HCT116 (cell line): ENCODE data around the gene ZFHX2. TPM values are rescaled to one million over a fixed set of nuclear protein-coding genes. Genes with fewer than 3 reads are reported as not detected.
A peak's percentile ranks its signal among the peaks of the same experiment; 100 is the strongest.

Experiments used
- ATAC-seq: fragments of 200-7000 bp; cut with Tn5 transposase; 2 replicates; pipeline ENCODE4 v1.9.1; 2020; ENCODE audit warnings: mild to moderate bottlenecking, moderate library complexity
- BruUV-seq: library from RNA; stranded (reverse); fragments of 400-500 nt; replicated peaks from 2 replicates; lab custom pipeline; 2021; lab: Mats Ljungman, UMichigan
- CTCF ChIA-PET: fragments of 300-600 bp; sonication (Branson Sonifier 250); formaldehyde crosslinking; loops from one replicate; lab custom pipeline; 2021; ENCODE audit warnings: antibody characterized with exemption; lab: Charles Lee
- POLR2A ChIA-PET: fragments of 300-600, 350-600 bp; sonication (Branson Sonifier 250); formaldehyde crosslinking; loops from one replicate; lab custom pipeline; 2021; ENCODE audit warnings: antibody characterized with exemption; lab: Charles Lee
- RAD21 ChIA-PET, 2 experiments: fragments of 300-600 bp; sonication (Branson Sonifier 250); formaldehyde crosslinking; loops; one replicate each; lab custom pipeline; 2023; ENCODE audit warnings: low total read pairs in 2 of 2; ENCODE audit not compliant: uncharacterized antibody in 2 of 2, unreplicated experiment in 2 of 2, low non-redundant PET in 1 of 2; lab: Charles Lee
- DNase-seq: peaks from one replicate; pipeline ENCODE4 v3.0.0-alpha.2; 2010; ENCODE audit warnings: low read depth, low spot score
- H2AFZ ChIP-seq: fragments of 200-600 bp; shearing (Covaris generic), sonication (generic); 2 replicates; pipeline ENCODE4 v1.6.1; 2017; ENCODE audit warnings: low read depth, mixed run types, mixed read lengths, antibody characterized with exemption, low read length; ENCODE audit not compliant: poor library complexity, severe bottlenecking
- H3K27ac ChIP-seq: 2 replicates; pipeline ENCODE4 v1.5.1; 2012; ENCODE audit warnings: low read depth, low read length
- H3K27me3 ChIP-seq: fragments of 200-600 bp; sonication (generic); 2 replicates; pipeline ENCODE4 v1.6.1; 2016; ENCODE audit warnings: mixed run types, low read length, mixed read lengths; ENCODE audit not compliant: insufficient read depth
- H3K36me3 ChIP-seq, 2 experiments: fragments of 200-500 bp in 1 of 2; fragments of 200-600 bp in 1 of 2; sonication (Bioruptor generic) in 1 of 2; sonication (generic) in 1 of 2; 2 replicates each; pipeline versions ENCODE4 v1.5.1 to v1.6.1; 2014 to 2016; ENCODE audit warnings: low read length in 2 of 2, inconsistent platforms in 1 of 2, mixed read lengths in 1 of 2, mixed run types in 1 of 2; ENCODE audit not compliant: insufficient read depth in 2 of 2, control insufficient read depth in 1 of 2
- H3K4me1 ChIP-seq, 2 experiments: fragments of 200-600 bp in 1 of 2; sonication (generic) in 1 of 2; 2 replicates each; pipeline versions ENCODE4 v1.5.1 to v1.6.1; 2012 to 2017; ENCODE audit warnings: low read length in 2 of 2, inconsistent platforms in 1 of 2, mild to moderate bottlenecking in 1 of 2, mixed read lengths in 1 of 2, mixed run types in 1 of 2, moderate library complexity in 1 of 2; ENCODE audit not compliant: insufficient read depth in 2 of 2, control insufficient read depth in 1 of 2
- H3K4me2 ChIP-seq: fragments of 200-600 bp; sonication (generic); 2 replicates; pipeline ENCODE4 v1.6.1; 2017; ENCODE audit warnings: mixed run types, low read length, mixed read lengths
- H3K4me3 ChIP-seq, 2 experiments: fragments of 200-600 bp in 1 of 2; sonication (generic) in 1 of 2; replicated peaks in 1 of 2; 2 replicates each; pipeline ENCODE4 v1.5.1; 2011 to 2016; ENCODE audit warnings: low read length in 2 of 2, control low read depth in 1 of 2, low read depth in 1 of 2, mild to moderate bottlenecking in 1 of 2, mixed read lengths in 1 of 2, mixed run types in 1 of 2
- H3K79me2 ChIP-seq: fragments of 200-600 bp; sonication (generic); 2 replicates; pipeline ENCODE4 v1.6.1; 2017; ENCODE audit warnings: mild to moderate bottlenecking, mixed run types, low read length, moderate library complexity, mixed read lengths; ENCODE audit not compliant: insufficient read depth
- H3K9ac ChIP-seq: fragments of 200-600 bp; sonication (generic); 2 replicates; pipeline ENCODE4 v1.6.1; 2016; ENCODE audit warnings: low read length, mixed read lengths
- H3K9me2 ChIP-seq: fragments of 200-600 bp; sonication (generic), shearing (Covaris generic); 2 replicates; pipeline ENCODE4 v1.6.1; 2017; ENCODE audit warnings: mixed run types, mild to moderate bottlenecking, moderate library complexity; ENCODE audit not compliant: insufficient read depth
- H3K9me3 ChIP-seq, 2 experiments: fragments of 200-500 bp in 1 of 2; fragments of 200-600 bp in 1 of 2; sonication (Bioruptor generic) in 1 of 2; sonication (generic) in 1 of 2; 2 replicates each; pipeline ENCODE4 v1.6.1; 2014 to 2017; ENCODE audit warnings: low read length in 2 of 2, mixed read lengths in 2 of 2, inconsistent platforms in 1 of 2, low read depth in 1 of 2, mild to moderate bottlenecking in 1 of 2, mixed run types in 1 of 2, moderate library complexity in 1 of 2; ENCODE audit not compliant: control insufficient read depth in 1 of 2, insufficient read depth in 1 of 2
- H4K20me1 ChIP-seq: fragments of 200-600 bp; sonication (generic), shearing (Covaris generic); 2 replicates; pipeline ENCODE4 v1.6.1; 2017; ENCODE audit warnings: mixed run types, mild to moderate bottlenecking, moderate library complexity; ENCODE audit not compliant: insufficient read depth
- CEBPB ChIP-seq: IDR thresholded peaks from 2 replicates; pipeline ENCODE4 v1.6.1; 2012; ENCODE audit warnings: low read depth
- EZH2 ChIP-seq: fragments of 200-600 bp; sonication (generic); IDR thresholded peaks from 2 replicates; pipeline ENCODE4 v1.6.1; 2017; ENCODE audit warnings: antibody characterized with exemption, mixed run types
- EZH2phosphoT487 ChIP-seq: fragments of 200-600 bp; IDR thresholded peaks from 2 replicates; pipeline ENCODE4 v1.6.1; 2018; ENCODE audit warnings: antibody characterized with exemption, borderline replicate concordance
- POLR2A ChIP-seq: IDR thresholded peaks from 2 replicates; pipeline ENCODE4 v1.7.0; 2011; ENCODE audit warnings: borderline replicate concordance; ENCODE audit not compliant: insufficient read depth, insufficient read length; ENCODE audit errors: extremely low read depth
- POLR2AphosphoS5 ChIP-seq: IDR thresholded peaks from 2 replicates; pipeline ENCODE4 v1.6.1; 2011; ENCODE audit warnings: mild to moderate bottlenecking, low read depth, low read length, moderate library complexity
- YY1 ChIP-seq: IDR thresholded peaks from 2 replicates; pipeline ENCODE4 v1.6.1; 2011; ENCODE audit warnings: low read length, low read depth, moderate library complexity, mild to moderate bottlenecking; ENCODE audit not compliant: insufficient replicate concordance; ENCODE audit errors: extremely low read depth
- intact Hi-C: fragments of 100-400 bp; cut with micrococcal nuclease; formaldehyde crosslinking; loops from 2 replicates; pipeline ENCODE4 v1.10.0; 2022
- total RNA-seq: library from RNA; stranded (reverse); gene quantifications from one replicate; pipeline ENCODE4 v1.2.1, GENCODE V29; 2021; ENCODE audit not compliant: unreplicated experiment
- TF ChIP-seq, protein P1 (sequence below), 3 experiments: fragments of 200-600 bp in 1 of 3; sonication (generic) in 1 of 3; IDR thresholded peaks in 2 of 3; conservative IDR thresholded peaks in 1 of 3; 2 replicates each; pipeline ENCODE4 v1.5.1; 2012 to 2017; ENCODE audit warnings: low read depth in 2 of 3, low read length in 2 of 3, antibody characterized with exemption in 1 of 3, borderline replicate concordance in 1 of 3, control low read depth in 1 of 3, mild to moderate bottlenecking in 1 of 3, mixed read lengths in 1 of 3, mixed run types in 1 of 3, moderate library complexity in 1 of 3; ENCODE audit not compliant: insufficient read depth in 1 of 3

The ZFHX2 gene
- total RNA-seq, 1 experiment from 2014 or later = 3.6 TPM

DNA sequence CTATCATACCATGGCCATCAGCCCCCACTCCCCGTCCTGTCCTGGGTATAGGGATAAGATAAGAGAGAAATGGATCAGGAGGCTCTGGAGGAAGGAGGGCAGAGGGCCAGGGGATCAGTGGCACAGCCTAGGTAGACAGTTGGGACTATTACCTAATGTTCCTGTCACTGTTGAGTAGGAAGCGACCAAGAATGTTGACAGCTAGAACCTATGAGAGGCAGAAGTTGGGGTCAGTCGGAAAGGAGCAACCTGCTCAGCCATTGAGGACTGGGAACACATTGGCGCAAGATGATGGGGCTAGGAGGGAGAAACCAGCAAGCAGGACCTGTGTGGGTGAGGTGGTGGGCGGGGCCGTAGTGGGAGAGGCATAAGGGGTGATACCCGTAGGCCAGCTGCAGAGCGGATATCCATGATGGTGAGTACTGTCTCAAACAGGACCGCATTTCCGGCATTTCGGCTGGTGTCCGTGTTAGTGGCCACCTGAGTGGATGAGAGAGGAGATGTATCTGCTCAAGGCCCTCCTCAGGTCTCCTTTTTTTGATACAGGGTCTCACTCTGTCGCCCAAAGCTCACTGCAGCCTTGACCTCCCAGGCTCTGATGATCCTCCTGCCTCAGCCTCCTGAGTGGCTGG, 12.7 kb upstream of the ZFHX2 start:
- 0 out of 2 replicates have a peak, but pooled peaks have one; percentile 22 for TF ChIP-seq POLR2AphosphoS5
- TF ChIP-seq YY1 = no peak
- Histone ChIP-seq H3K27ac (no peak overlapping the region), H3K9ac (no peak overlapping the region), H3K9me3 (no peaks in the 10 kb centered on the region), H2AFZ (no peak overlapping the region), H3K27me3 (no peaks in the 10 kb centered on the region), H3K79me2 (peaks cover 10% of the 10 kb centered on the region; the same call in 1 of the 2 replicates), H3K36me3 (peaks cover 17 to 22% of the 10 kb centered on the region in 2 experiments), H3K9me2 (no peaks in the 10 kb centered on the region), H4K20me1 (no peaks in the 10 kb centered on the region), H3K4me2 (no peak overlapping the region), H3K4me3 (no peak overlapping the region), H3K4me1 (peaks cover 19 to 27% of the 10 kb centered on the region in 2 experiments)
- POLR2A ChIA-PET = no interaction called here
- ATAC-seq = no peak
- intact Hi-C loops = no loop called here
- RAD21 ChIA-PET = no interaction called here
- CTCF ChIA-PET = interaction anchor here (1.7 kb wide), 1 partner anchor 86 kb away, joined by 11 read pairs; no protein-coding TSS in a partner anchor
- no peak for DNase-seq
- BruUV-seq = no TSS peak

DNA sequence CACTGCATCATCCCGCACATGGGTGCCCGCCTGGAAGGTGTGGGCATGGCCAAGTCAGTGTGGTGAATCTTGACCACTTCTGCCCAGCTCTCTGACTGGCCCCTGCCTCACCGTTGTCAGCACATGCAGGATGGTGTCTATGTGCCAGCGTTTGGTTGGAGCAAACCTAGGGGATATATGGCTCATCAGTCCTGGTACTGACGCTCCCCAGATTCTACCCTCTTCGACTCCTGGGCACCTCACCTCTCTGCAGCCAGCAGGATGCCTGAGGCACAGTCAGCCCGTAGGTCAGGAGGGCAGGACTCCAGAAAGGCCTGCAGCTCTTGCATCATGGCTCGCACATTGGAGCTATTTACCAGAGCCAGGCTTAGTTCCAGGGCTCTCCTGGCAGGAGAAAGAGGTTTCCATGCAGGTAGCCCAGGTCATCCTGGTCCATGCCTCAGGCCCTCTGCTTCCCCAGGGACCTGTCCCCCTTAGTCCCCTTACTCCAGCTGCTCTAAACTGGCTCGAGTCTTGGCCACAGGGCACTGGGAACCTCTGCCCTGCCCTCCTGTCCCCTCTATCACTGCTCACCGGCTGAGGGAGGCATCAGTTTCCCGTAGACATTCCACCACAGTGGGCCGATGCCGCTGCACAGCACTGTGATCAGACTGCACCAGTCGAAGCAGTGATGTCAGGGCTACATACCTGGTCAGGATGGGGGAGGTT, 12.1 kb upstream of the ZFHX2 start:
- Histone ChIP-seq H3K27ac (no peak overlapping the region), H3K27me3 (no peaks in the 10 kb centered on the region), H3K4me2 (no peak overlapping the region), H2AFZ (no peak overlapping the region), H3K9me2 (no peaks in the 10 kb centered on the region), H4K20me1 (no peaks in the 10 kb centered on the region), H3K9ac (no peak overlapping the region), H3K36me3 (peaks cover 22% of the 10 kb centered on the region in 2 experiments), H3K9me3 (no peaks in the 10 kb centered on the region), H3K4me1 (peaks cover 12 to 21% of the 10 kb centered on the region in 2 experiments), H3K79me2 (peaks cover 10% of the 10 kb centered on the region; the same call in 1 of the 2 replicates), H3K4me3 (no peak overlapping the region)
- no TSS peak for BruUV-seq
- intact Hi-C loops = no loop called here
- DNase-seq = no peak
- ChIA-PET RAD21 (interaction anchor here in 1 of 2 experiments (0.8 kb wide), 1 partner anchor 85 kb away, joined by 6 read pairs; no protein-coding TSS in a partner anchor), CTCF (interaction anchor here (0.6 to 1.7 kb wide), 3 partner anchors 82 to 89 kb away, joined by 3 to 11 read pairs (median 3); no protein-coding TSS in a partner anchor), POLR2A (no interaction called here)
- no peak for ATAC-seq
- TF ChIP-seq POLR2A (peak; percentile 29), CEBPB (no peak), EZH2 (no peak), EZH2phosphoT487 (no peak)
- TF ChIP-seq, protein P1, sequence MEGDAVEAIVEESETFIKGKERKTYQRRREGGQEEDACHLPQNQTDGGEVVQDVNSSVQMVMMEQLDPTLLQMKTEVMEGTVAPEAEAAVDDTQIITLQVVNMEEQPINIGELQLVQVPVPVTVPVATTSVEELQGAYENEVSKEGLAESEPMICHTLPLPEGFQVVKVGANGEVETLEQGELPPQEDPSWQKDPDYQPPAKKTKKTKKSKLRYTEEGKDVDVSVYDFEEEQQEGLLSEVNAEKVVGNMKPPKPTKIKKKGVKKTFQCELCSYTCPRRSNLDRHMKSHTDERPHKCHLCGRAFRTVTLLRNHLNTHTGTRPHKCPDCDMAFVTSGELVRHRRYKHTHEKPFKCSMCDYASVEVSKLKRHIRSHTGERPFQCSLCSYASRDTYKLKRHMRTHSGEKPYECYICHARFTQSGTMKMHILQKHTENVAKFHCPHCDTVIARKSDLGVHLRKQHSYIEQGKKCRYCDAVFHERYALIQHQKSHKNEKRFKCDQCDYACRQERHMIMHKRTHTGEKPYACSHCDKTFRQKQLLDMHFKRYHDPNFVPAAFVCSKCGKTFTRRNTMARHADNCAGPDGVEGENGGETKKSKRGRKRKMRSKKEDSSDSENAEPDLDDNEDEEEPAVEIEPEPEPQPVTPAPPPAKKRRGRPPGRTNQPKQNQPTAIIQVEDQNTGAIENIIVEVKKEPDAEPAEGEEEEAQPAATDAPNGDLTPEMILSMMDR (IDR thresholded peaks at IDR 0.05 in 2 of 3, conservative IDR thresholded peaks at IDR 0.05 in 1 of 3; ENCODE audit: borderline replicate concordance in 1 of 3, insufficient read depth in 1 of 3, low read depth in 2 of 3, low read length in 2 of 3) = no peak
